Gastroesophageal sphincter (tissue), 3 donors: ENCODE measurements around the gene GPR83.
"Not testable (repeated sequence)": the region's sequence is repeated elsewhere in the genome, so short reads cannot be mapped to it uniquely, and the experiment has no call there.

ENCODE experiments used
- EP300 ChIP-seq: sonication (generic); formaldehyde crosslinking; IDR thresholded peaks from one replicate; pipeline ENCODE4 v1.6.1; 2017; ENCODE audit warnings: antibody characterized with exemption, mild to moderate bottlenecking
- POLR2A ChIP-seq, 2 donors: fragments of 450-650 bp; IDR thresholded peaks; one replicate each; pipeline ENCODE4 v1.6.1; 2017; ENCODE audit warnings: antibody characterized with exemption in 2 of 2, mild to moderate bottlenecking in 2 of 2, moderate library complexity in 1 of 2
- POLR2AphosphoS5 ChIP-seq: sonication (generic); formaldehyde crosslinking; IDR thresholded peaks from one replicate; pipeline ENCODE4 v1.6.1; 2017; ENCODE audit warnings: antibody characterized with exemption
- TF ChIP-seq, protein P1 (sequence below), 4 experiments: fragments of 200-600 bp in 2 of 4; fragments of 450-650 bp in 2 of 4; sonication (generic) in 1 of 4; IDR thresholded peaks; one replicate each; pipeline ENCODE4 v1.5.1; 2017 to 2019; ENCODE audit warnings: antibody characterized with exemption in 4 of 4, mild to moderate bottlenecking in 2 of 4, moderate library complexity in 2 of 4

- not testable (repeated sequence) for TF ChIP-seq EP300; POLR2A (IDR thresholded peaks at IDR 0.05); POLR2AphosphoS5
- TF ChIP-seq, protein P1, sequence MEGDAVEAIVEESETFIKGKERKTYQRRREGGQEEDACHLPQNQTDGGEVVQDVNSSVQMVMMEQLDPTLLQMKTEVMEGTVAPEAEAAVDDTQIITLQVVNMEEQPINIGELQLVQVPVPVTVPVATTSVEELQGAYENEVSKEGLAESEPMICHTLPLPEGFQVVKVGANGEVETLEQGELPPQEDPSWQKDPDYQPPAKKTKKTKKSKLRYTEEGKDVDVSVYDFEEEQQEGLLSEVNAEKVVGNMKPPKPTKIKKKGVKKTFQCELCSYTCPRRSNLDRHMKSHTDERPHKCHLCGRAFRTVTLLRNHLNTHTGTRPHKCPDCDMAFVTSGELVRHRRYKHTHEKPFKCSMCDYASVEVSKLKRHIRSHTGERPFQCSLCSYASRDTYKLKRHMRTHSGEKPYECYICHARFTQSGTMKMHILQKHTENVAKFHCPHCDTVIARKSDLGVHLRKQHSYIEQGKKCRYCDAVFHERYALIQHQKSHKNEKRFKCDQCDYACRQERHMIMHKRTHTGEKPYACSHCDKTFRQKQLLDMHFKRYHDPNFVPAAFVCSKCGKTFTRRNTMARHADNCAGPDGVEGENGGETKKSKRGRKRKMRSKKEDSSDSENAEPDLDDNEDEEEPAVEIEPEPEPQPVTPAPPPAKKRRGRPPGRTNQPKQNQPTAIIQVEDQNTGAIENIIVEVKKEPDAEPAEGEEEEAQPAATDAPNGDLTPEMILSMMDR (IDR thresholded peaks at IDR 0.05), result not testable (repeated sequence)
These were observed 9.3 kb downstream of the GPR83 start for GRCh38 chr11:94391937-94392336.
